ELF-1 (cell line): ENCODE data around the gene TOMM6.

Source experiments
- DNase-seq: peaks from one replicate; pipeline ENCODE4 v3.0.0-alpha.2; 2016; ENCODE audit warnings: low read depth, low spot score

Gene TOMM6

DNA sequence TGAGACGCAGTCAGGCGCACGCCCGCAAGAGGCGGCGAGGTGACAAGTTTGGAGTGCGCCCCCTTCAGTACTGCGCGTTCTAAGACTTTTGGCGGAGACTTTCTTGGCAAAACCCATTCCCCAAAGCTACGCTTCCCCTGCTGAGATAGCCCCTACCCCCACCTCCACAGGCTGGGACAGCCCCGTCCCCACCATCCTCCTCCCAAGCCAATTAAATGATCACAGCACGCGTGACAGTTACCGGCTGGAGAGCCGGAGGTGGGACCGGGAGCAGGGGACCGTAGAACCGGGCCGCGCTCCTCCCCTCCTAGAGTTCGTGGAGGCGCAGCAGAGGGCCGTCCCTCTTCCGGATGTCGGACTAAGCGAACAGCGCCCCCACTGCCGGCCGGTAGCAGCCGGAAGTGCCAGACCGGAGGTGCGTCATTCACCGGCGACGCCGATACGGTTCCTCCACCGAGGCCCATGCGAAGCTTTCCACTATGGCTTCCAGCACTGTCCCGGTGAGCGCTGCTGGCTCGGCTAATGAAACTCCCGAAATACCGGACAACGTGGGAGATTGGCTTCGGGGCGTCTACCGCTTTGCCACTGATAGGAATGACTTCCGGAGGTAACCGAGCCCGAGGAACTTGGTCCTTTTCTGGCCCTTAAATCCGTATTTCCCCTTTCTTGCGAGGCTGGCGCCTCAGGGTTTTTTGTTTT is at the start of gene TOMM6:
Gene TOMM6 (plus strand): TSS at position 476 of the 699 bp plus-strand sequence. CDS start 4 bp downstream, at position 480.
- DNase-seq = peak; percentile 98

GRCh38 chr6:41739041-41739440 is 48.5 kb upstream of the TOMM6 start:
- DNase-seq = peak; percentile 81

- no peak for DNase-seq
Observed at GRCh38 chr6:41740366-41741162, 46.9 kb upstream of the TOMM6 start.

DNA sequence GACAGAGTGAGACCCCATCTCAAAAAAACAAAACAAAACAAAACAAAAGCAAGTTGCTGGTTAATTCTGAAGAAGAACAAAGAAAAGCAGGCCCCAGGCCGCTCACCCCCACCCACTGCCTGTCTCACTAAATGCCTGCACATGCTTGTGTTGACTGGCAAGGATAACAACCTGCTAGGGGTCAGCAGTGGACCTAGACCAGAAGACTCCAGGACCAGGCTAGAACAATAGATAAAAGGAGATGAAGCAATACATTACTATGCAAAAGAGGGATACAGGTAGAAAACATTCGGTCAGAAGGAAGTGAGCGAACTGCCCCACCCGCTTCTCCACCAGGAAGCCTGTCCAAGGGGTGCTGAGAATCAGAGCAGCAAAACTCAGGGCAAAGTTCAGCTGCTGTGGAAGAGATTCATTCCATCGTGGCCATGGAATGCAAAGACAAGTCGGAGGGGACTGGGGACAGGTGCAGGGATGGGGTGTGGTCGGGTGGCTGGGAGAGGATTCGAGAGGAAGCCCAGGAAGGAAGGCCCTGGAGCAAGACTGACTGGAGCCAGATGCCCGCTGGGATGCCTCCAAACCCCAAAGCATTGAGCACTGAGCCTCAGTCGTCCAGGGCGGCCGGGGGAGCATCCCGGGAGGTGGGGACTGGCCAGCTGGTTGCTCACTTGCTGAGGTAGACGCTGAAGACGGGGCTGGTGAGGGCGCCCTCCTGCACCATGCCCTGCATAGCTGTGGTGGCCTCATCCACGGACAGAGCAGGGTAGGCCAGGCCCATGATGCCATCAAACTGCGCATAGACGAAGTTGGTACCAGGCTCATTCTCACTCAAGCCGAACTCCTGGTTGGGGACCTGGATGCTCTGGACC is 45.6 kb upstream of the TOMM6 start:
- DNase-seq = peak; percentile 57

DNA sequence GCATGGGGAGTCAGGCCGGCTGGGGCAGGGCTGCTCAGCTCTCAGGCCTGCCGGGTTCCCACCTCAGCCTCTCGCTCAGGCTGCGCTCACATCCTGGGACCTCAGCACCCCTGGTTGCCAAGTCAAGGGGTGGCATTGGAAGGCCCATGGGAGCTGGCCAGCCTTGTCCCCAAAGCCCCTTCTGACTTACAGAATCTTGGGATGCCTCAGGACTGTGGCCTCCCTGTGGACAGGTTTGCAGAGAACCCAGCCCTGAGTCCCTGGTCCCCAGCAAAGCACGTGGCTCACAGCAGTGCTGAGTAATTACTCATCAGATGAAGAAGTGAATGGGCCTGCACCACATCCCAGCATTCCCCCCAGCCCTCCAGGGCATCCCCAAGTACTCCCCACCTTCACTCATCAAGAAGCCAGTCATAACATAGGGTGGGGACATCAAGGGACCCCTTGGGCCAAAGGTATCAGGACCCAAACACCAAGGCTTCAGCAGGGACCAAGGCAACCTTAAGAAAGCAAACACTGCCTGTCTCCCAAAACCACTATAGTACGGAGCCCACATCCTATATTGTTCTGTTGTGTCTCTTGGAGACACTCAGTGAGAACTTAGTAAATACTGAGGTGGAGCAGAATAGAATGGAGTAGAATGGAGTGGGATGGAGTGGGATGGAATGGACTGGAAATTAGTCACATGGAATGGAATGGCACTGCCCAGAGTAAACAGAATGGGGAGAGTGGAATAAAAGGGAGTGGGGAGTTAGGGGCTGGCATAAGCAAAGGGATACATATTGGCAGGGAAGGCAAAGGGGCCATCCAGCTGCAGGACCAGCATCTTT is 43.9 kb upstream of the TOMM6 start:
- no peak for DNase-seq

- DNase-seq = no peak
Observed at GRCh38 chr6:41744236-41744787, 43.2 kb upstream of the TOMM6 start.

DNA sequence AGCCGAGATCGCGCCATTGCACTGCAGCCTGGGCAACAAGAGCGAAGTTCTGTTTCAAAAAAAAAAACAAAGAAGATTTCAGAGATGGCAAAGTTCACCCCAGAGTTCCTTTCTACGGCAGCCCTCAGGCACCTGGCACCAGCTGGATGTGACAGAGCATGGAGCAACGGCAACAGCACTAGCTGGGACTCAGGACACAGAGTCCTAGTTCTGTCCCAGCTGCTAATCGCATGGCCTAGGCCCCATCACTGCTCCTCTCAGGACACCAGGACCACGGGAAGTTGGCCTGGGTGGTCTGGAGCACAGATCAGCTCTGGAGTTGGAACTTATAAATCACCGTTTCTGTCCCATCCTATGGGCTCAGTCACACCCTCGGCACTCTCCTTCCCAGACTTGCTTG is 41.4 kb upstream of the TOMM6 start:
- no peak for DNase-seq

DNA sequence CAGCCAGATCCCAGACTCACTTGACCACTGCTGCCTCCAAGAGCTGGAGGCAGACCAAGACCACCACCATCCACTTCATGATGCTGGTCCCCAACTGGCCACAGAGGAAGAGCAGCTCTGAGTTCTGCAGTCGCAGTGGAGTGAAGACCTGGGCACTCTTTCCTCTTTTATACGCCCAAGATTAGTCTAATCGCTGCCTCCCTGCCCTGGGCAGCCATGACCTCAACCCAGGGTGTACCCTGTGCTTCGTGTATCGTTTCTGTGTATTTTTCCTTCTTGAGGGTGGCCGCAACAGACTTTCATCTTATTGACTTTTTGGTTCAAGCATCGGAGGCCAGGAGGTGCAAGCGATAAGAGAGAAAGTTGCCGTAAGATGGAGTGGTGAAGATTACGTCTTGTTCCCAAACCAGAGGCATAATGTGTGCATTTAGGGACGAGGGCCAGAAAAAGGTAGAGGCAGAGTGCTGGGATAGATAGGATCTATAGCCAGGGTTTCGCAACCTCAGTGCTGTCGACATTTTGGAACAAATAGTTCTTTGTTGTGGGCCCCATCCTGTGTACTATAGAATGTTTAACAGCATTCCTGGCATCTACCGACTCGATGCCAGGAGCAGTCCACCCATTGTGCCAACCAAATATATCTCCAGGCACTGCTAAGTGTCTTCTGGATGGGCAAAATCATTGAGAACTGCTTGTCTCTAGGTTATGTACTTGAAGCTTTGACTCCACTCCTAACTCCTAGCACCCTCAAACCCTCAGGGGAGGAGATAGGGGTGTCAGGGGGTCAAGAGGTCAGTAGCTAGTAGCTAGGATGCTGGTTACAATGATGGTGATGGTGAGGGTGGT is 40.0 kb upstream of the TOMM6 start, which contains the start of gene PGC:
Gene PGC (minus strand): TSS at position 142 of the 846 bp plus-strand sequence. CDS start 63 bp downstream, at position 79.
- no peak for DNase-seq

DNA sequence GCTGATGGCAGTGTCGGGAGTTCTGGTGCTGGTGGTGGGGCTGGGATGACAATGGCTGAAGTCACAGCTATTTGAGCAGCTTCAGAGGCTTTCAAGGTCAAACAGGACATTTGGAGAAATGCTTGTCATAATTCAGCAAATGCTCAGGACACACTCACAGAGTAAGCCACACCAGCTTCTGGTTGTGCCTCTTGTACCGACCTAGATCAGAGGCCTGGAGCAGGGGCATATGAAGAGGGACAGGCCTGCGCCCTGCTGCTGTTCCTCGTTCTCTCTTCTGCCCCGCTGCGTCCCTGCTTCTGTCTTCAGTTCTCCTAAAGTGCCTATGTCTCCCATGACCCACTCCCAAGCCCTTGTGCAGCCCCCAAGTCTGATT is 39.4 kb upstream of the TOMM6 start:
- DNase-seq = no peak

DNA sequence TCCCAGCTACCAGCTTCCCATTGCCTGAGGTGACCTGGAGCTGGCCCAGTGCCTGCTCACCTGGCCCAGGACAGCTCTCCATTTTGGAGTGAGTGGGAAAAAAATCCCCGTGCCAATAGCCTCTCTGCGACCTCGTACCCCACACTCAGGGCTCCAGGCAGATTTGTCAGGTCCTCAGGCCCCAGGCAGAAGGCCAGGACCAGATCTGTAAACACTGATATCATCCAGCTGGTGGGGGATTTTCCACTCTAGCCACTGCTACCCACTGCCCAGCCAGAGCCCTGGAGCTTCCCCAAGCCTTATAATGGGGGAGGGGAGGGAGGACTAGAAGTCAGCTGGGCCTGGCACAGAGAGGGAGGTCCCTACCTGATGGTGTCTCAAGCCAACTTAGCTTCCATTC is 39.0 kb upstream of the TOMM6 start:
- no peak for DNase-seq

DNA sequence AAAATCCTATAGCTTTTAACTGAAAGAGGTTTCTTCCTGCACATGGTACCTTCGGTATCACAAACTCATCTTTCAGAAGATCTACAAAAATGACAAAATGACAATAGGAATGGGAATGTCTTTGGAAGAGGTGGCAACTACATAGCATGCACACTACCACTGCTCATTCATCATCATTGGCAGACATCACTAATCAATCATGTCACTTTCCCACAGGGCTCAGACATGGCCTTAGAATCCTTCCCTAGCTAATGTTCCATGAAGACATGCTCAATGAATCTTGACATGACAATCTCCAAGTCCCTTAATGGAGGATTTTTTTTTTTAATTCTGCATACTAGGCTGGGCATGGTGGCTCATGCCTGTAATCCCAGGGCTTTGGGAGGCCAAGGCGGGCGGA is 37.1 kb upstream of the TOMM6 start:
- DNase-seq = no peak

GRCh38 chr6:41755895-41756294 is 31.6 kb upstream of the TOMM6 start:
- no peak for DNase-seq

GRCh38 chr6:41756354-41756753 is 31.1 kb upstream of the TOMM6 start:
- no peak for DNase-seq

DNA sequence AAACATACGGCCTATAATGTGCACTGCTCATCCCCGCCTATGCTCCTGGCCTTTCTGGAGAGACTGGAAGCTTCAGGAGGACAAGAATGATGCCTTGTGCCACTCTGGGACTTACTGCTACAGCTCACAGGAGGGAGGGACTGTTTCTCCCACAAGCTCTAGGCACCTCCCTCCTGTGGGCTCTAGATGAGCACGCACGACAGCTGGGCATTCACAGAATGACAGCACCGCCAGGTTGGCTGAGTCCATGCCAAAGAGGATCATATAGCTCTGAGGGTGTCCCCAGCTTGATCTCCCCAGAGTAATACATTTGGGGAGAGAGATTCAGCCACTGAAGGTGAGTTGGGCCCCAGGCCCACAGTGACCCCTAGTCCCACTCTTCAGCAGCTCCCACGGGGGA is 30.2 kb upstream of the TOMM6 start:
- DNase-seq = no peak

GRCh38 chr6:41757931-41758640 is 29.4 kb upstream of the TOMM6 start:
- no peak for DNase-seq

DNA sequence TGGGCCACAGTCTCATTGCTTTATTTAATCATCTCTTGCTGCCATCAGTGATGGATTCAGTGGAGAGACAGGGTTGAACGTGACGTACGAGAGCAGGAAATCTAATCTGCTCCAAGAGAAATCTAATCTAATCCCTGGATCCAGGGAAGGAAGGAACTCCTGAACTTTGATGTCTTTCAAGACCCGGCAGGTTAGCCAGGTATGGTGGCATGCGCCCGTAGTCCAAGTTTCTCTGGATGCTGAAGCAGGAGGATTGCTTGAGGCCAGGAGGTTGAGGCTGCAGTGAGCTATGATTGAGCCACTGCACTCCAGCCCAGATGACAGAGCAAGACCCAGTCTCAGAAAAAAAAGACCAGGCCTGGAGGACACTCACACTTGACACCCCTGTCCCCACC is 28.9 kb upstream of the TOMM6 start:
- no peak for DNase-seq

DNA sequence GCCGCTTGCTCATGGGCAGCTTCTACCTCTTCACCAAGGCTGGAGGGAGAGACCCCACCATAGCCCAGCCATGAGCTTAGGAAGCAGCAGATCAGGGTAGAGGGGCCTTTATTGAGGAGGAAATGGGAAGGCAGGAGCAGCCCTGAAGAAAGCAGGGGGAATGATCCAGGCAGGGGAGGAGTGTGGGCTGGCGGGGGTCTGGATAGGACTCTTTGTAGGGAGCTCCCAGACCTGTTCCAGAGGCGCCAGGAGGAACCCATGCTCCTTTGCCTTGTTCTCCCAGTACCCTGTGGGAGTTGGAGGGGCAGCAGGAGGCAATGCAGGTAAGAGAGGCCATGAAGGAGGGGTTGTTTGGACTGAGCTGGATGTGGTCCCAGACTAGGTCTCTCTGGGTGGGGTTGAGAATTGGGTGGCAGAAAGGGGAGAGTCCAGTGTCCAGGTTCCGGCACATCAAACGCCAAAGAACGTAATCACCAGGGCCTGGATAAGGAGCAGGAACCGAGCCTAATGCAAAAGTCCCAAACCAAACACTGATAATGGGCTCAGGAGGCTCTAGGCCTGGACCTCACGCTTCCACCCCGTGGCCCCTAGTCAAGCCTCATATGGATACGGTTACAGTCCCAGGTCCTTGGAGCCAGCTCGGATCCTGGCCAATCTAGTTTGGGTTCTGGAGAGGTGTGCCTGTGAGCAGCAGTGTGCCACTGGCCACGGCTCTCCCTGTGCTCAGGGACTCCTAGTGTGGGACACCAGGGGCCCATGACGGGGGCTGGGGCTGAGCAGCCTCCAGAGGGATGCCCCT is 28.2 kb upstream of the TOMM6 start:
- no peak for DNase-seq

- no peak for DNase-seq
Observed at GRCh38 chr6:41759905-41760579, 27.5 kb upstream of the TOMM6 start.
